Ectodermal cell (in vitro differentiated cells): ENCODE data around the gene PARP12.

Source experiments
- H3K27ac ChIP-seq: 2 replicates; pipeline ENCODE4 v1.7.0; 2013; ENCODE audit warnings: mild to moderate bottlenecking, low read depth, low read length; ENCODE audit not compliant: insufficient read depth, poor library complexity, severe bottlenecking
- H3K27me3 ChIP-seq: 2 replicates; pipeline ENCODE4 v1.7.0; 2013; ENCODE audit warnings: mild to moderate bottlenecking, low read length; ENCODE audit not compliant: insufficient read depth, control insufficient read depth, poor library complexity, severe bottlenecking
- H3K36me3 ChIP-seq: one replicate; pipeline ENCODE4 v1.7.0; 2013; ENCODE audit warnings: low read length; ENCODE audit not compliant: control insufficient read depth, insufficient read depth
- H3K4me1 ChIP-seq: one replicate; pipeline ENCODE4 v1.7.0; 2013; ENCODE audit warnings: low read length; ENCODE audit not compliant: control insufficient read depth, insufficient read depth
- H3K4me3 ChIP-seq: 2 replicates; pipeline ENCODE4 v1.7.0; 2013; ENCODE audit warnings: low read depth, low read length, control low read depth; ENCODE audit not compliant: insufficient read depth
- H3K9me3 ChIP-seq: 2 replicates; pipeline ENCODE4 v1.7.0; 2013; ENCODE audit warnings: mild to moderate bottlenecking, low read length, moderate library complexity; ENCODE audit not compliant: control insufficient read depth
- WGBS, 2 experiments: methylation state at CpG; one replicate each; pipeline ENCODE4 v1.1.7; 2013; ENCODE audit warnings: missing lambda C conversion rate in 2 of 2; 5-methylcytosine and 5-hydroxymethylcytosine counted together

The PARP12 gene

GRCh38 chr7:140008755-140009610 lies 53.8 kb downstream of the PARP12 start:
- no peak overlapping the region for H3K27ac ChIP-seq
- H3K4me3 ChIP-seq = no peak overlapping the region
- peaks cover 10% of the 10 kb centered on the region for H3K4me1 ChIP-seq
- H3K36me3 ChIP-seq = no peaks in the 10 kb centered on the region
- 93 to 95% methylated on average over 16 of the region's 16 CpGs for WGBS, 2 experiments
- H3K9me3 ChIP-seq = no peaks in the 10 kb centered on the region
- no peaks in the 10 kb centered on the region for H3K27me3 ChIP-seq

- Histone ChIP-seq H3K4me1 (peaks cover 10% of the 10 kb centered on the region), H3K27ac (no peak overlapping the region), H3K9me3 (no peaks in the 10 kb centered on the region), H3K36me3 (no peaks in the 10 kb centered on the region), H3K4me3 (no peak overlapping the region), H3K27me3 (no peaks in the 10 kb centered on the region)
- WGBS, 2 experiments = 89 to 90% methylated on average over 11 of the region's 11 CpGs
These were observed 55.6 kb downstream of the PARP12 start for GRCh38 chr7:140007051-140007690.

GRCh38 chr7:140006600-140006999 lies 56.2 kb downstream of the PARP12 start:
- H3K27ac ChIP-seq = no peak overlapping the region
- peaks cover 9% of the 10 kb centered on the region for H3K4me1 ChIP-seq
- WGBS, 2 experiments = 94 to 96% methylated on average over 10 of the region's 10 CpGs
- no peaks in the 10 kb centered on the region for H3K36me3 ChIP-seq
- no peaks in the 10 kb centered on the region for H3K9me3 ChIP-seq
- no peak overlapping the region for H3K4me3 ChIP-seq
- no peaks in the 10 kb centered on the region for H3K27me3 ChIP-seq

GRCh38 chr7:140005754-140006503 lies 56.8 kb downstream of the PARP12 start:
- WGBS, 2 experiments = 49% methylated on average over 13 of the region's 13 CpGs
- Histone ChIP-seq H3K4me1 (peaks cover 5% of the 10 kb centered on the region), H3K9me3 (no peaks in the 10 kb centered on the region), H3K4me3 (no peak overlapping the region), H3K27me3 (no peaks in the 10 kb centered on the region), H3K36me3 (no peaks in the 10 kb centered on the region), H3K27ac (no peak overlapping the region)

DNA sequence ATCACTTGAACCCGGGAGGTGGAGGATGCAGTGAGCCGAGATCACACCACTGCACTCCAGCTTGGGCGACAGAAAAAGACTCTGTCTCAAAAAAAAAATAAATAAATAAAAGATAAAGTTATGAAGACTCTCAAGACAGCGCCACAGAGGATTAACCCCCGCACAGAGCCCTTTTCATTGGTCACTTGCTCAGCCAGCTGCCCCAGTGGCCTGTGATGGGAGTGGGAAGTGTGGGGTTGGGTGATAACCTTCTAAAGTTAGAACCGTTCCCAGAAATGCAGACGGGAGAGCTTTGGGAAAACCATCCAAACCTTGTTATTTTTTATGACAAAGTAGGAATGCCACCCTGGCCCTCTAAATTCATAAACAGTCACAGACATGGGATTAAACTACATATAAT lies 57.4 kb downstream of the PARP12 start:
- Histone ChIP-seq H3K27me3 (no peaks in the 10 kb centered on the region), H3K27ac (no peak overlapping the region), H3K4me1 (peaks cover 3% of the 10 kb centered on the region), H3K9me3 (no peaks in the 10 kb centered on the region), H3K4me3 (no peak overlapping the region), H3K36me3 (no peaks in the 10 kb centered on the region)
- 90 to 95% methylated on average over 6 to 7 of the region's 7 CpGs for WGBS, 2 experiments

DNA sequence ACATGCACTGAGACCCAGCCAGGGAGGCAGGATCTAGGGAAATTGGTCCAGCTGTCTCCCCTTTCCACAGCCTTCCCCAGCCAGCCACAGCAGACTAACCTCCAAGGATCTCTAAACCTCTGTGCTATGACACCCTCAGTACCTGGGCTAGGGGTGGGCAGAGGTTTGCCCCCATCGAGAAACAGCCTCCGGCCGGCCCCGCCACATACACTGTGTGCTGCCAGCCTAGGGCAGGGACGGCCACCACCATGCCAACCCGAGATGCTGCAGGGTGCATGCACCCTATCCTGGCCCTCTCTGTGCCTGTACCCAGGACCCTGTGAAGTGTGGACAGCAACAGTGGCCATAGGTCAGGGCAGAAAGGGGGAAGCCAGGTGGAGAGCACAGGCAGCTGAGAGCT lies 58.1 kb downstream of the PARP12 start:
- Histone ChIP-seq H3K4me3 (no peak overlapping the region), H3K9me3 (no peaks in the 10 kb centered on the region), H3K27ac (no peak overlapping the region), H3K27me3 (no peaks in the 10 kb centered on the region), H3K4me1 (no peaks in the 10 kb centered on the region), H3K36me3 (no peaks in the 10 kb centered on the region)
- WGBS, 2 experiments = 93 to 96% methylated on average over 6 of the region's 6 CpGs

DNA sequence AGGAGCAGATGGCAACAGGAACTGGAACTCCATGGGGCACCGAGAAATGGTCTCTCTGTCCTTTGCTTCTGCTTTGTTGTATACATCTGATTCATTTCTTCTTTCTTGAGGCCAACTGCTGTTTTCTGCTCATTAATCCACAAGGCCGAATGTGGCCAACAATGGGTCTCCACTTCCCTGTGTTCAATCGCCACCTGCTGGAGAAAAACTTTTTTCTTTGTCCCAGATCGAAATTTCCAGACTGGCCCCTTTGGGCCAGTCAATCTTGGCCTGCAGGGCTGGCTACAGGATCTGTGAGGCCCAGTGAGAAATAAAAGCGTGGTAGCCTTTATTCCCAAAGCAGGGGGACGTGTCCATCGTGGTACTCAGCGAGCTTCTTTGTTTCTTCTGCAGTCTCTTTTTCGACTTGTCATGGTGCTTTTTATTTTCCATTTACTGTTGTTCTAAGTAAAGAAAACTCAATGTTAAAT lies 58.8 kb downstream of the PARP12 start:
- Histone ChIP-seq H3K27ac (no peak overlapping the region), H3K4me1 (no peaks in the 10 kb centered on the region), H3K27me3 (no peaks in the 10 kb centered on the region), H3K36me3 (no peaks in the 10 kb centered on the region), H3K9me3 (no peaks in the 10 kb centered on the region), H3K4me3 (no peak overlapping the region)
- 47 to 60% methylated on average over 8 to 9 of the region's 9 CpGs for WGBS, 2 experiments

DNA sequence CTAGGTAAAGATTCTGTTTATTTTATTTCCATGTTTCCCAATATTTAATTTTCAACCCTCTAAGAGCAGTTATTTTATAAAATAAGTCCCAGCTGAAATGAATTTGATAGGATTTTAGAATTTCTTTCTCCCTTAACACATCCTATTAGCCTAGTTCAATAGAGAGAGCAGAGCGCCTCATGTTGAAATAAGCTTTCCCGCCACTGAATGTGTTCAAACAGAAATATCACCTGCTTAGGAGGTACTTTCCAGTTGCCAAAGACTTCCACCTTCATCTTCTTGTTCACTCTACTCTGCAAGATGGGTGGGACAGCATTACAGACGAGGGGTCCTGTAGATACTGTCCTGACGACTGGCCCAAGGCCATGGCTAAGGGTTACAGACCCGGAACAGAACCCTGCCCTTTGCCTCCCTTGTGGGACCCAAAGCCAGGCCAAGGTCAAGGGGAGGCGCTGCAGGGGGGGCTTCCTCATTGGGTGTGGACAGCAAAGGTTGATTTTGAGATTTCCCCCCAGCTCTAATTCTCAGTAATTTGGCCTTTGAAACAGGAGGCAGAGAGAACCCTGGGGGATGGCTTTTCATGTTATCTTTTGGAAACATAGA lies 62.0 kb downstream of the PARP12 start:
- Histone ChIP-seq H3K4me3 (no peak overlapping the region), H3K36me3 (no peaks in the 10 kb centered on the region), H3K27me3 (no peaks in the 10 kb centered on the region), H3K27ac (no peak overlapping the region), H3K4me1 (no peaks in the 10 kb centered on the region), H3K9me3 (no peaks in the 10 kb centered on the region)
- 88 to 89% methylated on average over 6 of the region's 6 CpGs for WGBS, 2 experiments

- Histone ChIP-seq H3K27me3 (no peaks in the 10 kb centered on the region), H3K27ac (no peak overlapping the region), H3K36me3 (no peaks in the 10 kb centered on the region), H3K4me1 (no peaks in the 10 kb centered on the region), H3K9me3 (no peaks in the 10 kb centered on the region), H3K4me3 (no peak overlapping the region)
- 88 to 96% methylated on average over 6 of the region's 6 CpGs for WGBS, 2 experiments
These were observed 63.2 kb downstream of the PARP12 start for GRCh38 chr7:139999516-139999915.

DNA sequence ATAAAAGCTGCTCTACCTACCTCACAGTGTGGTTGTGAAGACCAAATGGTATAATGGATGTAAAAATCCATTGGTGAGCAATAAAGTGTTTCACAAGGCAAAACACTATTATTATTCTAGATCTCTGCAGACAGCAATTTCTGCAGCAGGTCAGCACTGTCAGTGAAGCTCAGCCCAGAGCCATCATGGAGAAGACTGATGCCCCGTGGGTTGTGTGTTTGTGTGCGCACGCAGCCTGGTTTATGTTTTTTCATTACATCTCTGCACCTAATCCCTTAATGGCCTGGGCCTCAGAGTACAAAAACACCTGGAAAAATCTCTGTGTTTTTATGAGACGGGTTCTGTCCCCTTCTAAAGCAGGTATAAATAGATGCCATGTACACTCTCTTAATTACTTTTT lies 64.2 kb downstream of the PARP12 start:
- WGBS, 2 experiments = 96 to 98% methylated on average over 4 of the region's 4 CpGs
- H3K27me3 ChIP-seq = no peaks in the 10 kb centered on the region
- H3K36me3 ChIP-seq = no peaks in the 10 kb centered on the region

More for the DNA sequence above, 64.2 kb downstream of the PARP12 start:
- H3K4me3 ChIP-seq = no peak overlapping the region
- no peaks in the 10 kb centered on the region for H3K9me3 ChIP-seq
- H3K4me1 ChIP-seq = no peaks in the 10 kb centered on the region
- H3K27ac ChIP-seq = no peak overlapping the region
